GM12891 (cell line): Measurements from ENCODE around the gene IRF9.

Source experiments
- PAX5 ChIP-seq: IDR thresholded peaks from 2 replicates; pipeline ENCODE4 v1.6.1; 2011; ENCODE audit warnings: low read length, moderate library complexity, mild to moderate bottlenecking; ENCODE audit not compliant: insufficient read depth, severe bottlenecking
- POLR2A ChIP-seq: IDR thresholded peaks from 2 replicates; pipeline ENCODE4 v1.6.1; 2011; ENCODE audit warnings: low read depth, low read length, control low read depth
- POLR2AphosphoS5 ChIP-seq: IDR thresholded peaks from 2 replicates; pipeline ENCODE4 v1.6.1; 2011; ENCODE audit warnings: low read depth, low read length, control low read depth
- SPI1 ChIP-seq: IDR thresholded peaks from 2 replicates; pipeline ENCODE4 v1.6.1; 2011; ENCODE audit warnings: low read depth, low read length, control low read depth
- TAF1 ChIP-seq: IDR thresholded peaks from 2 replicates; pipeline ENCODE4 v1.6.1; 2011; ENCODE audit warnings: low read depth, low read length, control low read depth

- TF ChIP-seq POLR2A (no peak), TAF1 (no peak), PAX5 (no peak), POLR2AphosphoS5 (no peak), SPI1 (no peak)
Observed at GRCh38 chr14:24189460-24189859, 28.4 kb downstream of the IRF9 start.
